ENCODE measurements around the gene MGLL. TPM values are rescaled to one million over a fixed set of nuclear protein-coding genes. Genes with fewer than 3 reads are reported as not detected.

Gene MGLL
- polyA plus RNA-seq, 2 donors = 78.0 to 99.1 TPM

GRCh38 chr3:127805026-127805753, 17.1 kb downstream of the MGLL start:
- 84 to 85% methylated on average over 10 of the region's 10 CpGs for WGBS, 2 donors
- peaks cover 0 to 3% of the 10 kb centered on the region in 2 donors for H3K4me1 ChIP-seq (ENCODE audit: control insufficient read depth in 2 of 2, insufficient read depth in 2 of 2, low read length in 1 of 2)
- no peaks in the 10 kb centered on the region for H3K9me3 ChIP-seq (ENCODE audit: control insufficient read depth in 2 of 2, insufficient read depth in 1 of 2, low read depth in 1 of 2, low read length in 1 of 2)
- no peak overlapping the region for H3K27ac ChIP-seq (ENCODE audit: low read depth in 2 of 2, low read length in 1 of 2)
- H3K27me3 ChIP-seq (ENCODE audit: control insufficient read depth in 1 of 2, insufficient read depth in 2 of 2, low read length in 2 of 2) = no peaks in the 10 kb centered on the region
- H3K4me3 ChIP-seq (ENCODE audit: low read depth in 1 of 2, low read length in 2 of 2) = no peak overlapping the region
- peaks cover 5 to 6% of the 10 kb centered on the region in 2 donors for H3K36me3 ChIP-seq (ENCODE audit: control insufficient read depth in 2 of 2, insufficient read depth in 2 of 2, low read length in 1 of 2)

GRCh38 chr3:127804141-127804540, 18.2 kb downstream of the MGLL start:
- no peaks in the 10 kb centered on the region for H3K27me3 ChIP-seq (ENCODE audit: control insufficient read depth in 1 of 2, insufficient read depth in 2 of 2, low read length in 2 of 2)
- peaks cover 5 to 6% of the 10 kb centered on the region in 2 donors for H3K36me3 ChIP-seq (ENCODE audit: control insufficient read depth in 2 of 2, insufficient read depth in 2 of 2, low read length in 1 of 2)
- no peaks in the 10 kb centered on the region for H3K9me3 ChIP-seq (ENCODE audit: control insufficient read depth in 2 of 2, insufficient read depth in 1 of 2, low read depth in 1 of 2, low read length in 1 of 2)
- peaks cover 0 to 5% of the 10 kb centered on the region in 2 donors for H3K4me1 ChIP-seq (ENCODE audit: control insufficient read depth in 2 of 2, insufficient read depth in 2 of 2, low read length in 1 of 2)
- no peak overlapping the region for H3K4me3 ChIP-seq (ENCODE audit: low read depth in 1 of 2, low read length in 2 of 2)
- H3K27ac ChIP-seq (ENCODE audit: low read depth in 2 of 2, low read length in 1 of 2) = no peak overlapping the region
- 93% methylated on average over 9 of the region's 9 CpGs for WGBS, 2 donors

- Histone ChIP-seq H3K4me1 (ENCODE audit: control insufficient read depth in 2 of 2, insufficient read depth in 2 of 2, low read length in 1 of 2) (peaks cover 0 to 5% of the 10 kb centered on the region in 2 donors), H3K9me3 (ENCODE audit: control insufficient read depth in 2 of 2, insufficient read depth in 1 of 2, low read depth in 1 of 2, low read length in 1 of 2) (no peaks in the 10 kb centered on the region), H3K27ac (ENCODE audit: low read depth in 2 of 2, low read length in 1 of 2) (no peak overlapping the region), H3K27me3 (ENCODE audit: control insufficient read depth in 1 of 2, insufficient read depth in 2 of 2, low read length in 2 of 2) (no peaks in the 10 kb centered on the region), H3K36me3 (ENCODE audit: control insufficient read depth in 2 of 2, insufficient read depth in 2 of 2, low read length in 1 of 2) (peaks cover 1 to 2% of the 10 kb centered on the region in 2 donors), H3K4me3 (ENCODE audit: low read depth in 1 of 2, low read length in 2 of 2) (no peak overlapping the region)
- 46 to 61% methylated on average over 4 of the region's 4 CpGs for WGBS, 2 donors
These were observed 18.7 kb downstream of the MGLL start for GRCh38 chr3:127803619-127804018.

GRCh38 chr3:127802606-127803005, 19.7 kb downstream of the MGLL start:
- H3K4me1 ChIP-seq (ENCODE audit: control insufficient read depth in 2 of 2, insufficient read depth in 2 of 2, low read length in 1 of 2) = peaks cover 0 to 5% of the 10 kb centered on the region in 2 donors
- peaks cover 2 to 3% of the 10 kb centered on the region in 2 donors for H3K36me3 ChIP-seq (ENCODE audit: control insufficient read depth in 2 of 2, insufficient read depth in 2 of 2, low read length in 1 of 2)
- WGBS, 2 donors = 85 to 86% methylated on average over 6 of the region's 6 CpGs
- no peak overlapping the region for H3K27ac ChIP-seq (ENCODE audit: low read depth in 2 of 2, low read length in 1 of 2)
- H3K9me3 ChIP-seq (ENCODE audit: control insufficient read depth in 2 of 2, insufficient read depth in 1 of 2, low read depth in 1 of 2, low read length in 1 of 2) = no peaks in the 10 kb centered on the region
- no peaks in the 10 kb centered on the region for H3K27me3 ChIP-seq (ENCODE audit: control insufficient read depth in 1 of 2, insufficient read depth in 2 of 2, low read length in 2 of 2)
- no peak overlapping the region for H3K4me3 ChIP-seq (ENCODE audit: low read depth in 1 of 2, low read length in 2 of 2)

- Histone ChIP-seq H3K4me1 (ENCODE audit: control insufficient read depth in 2 of 2, insufficient read depth in 2 of 2, low read length in 1 of 2) (peaks cover 0 to 5% of the 10 kb centered on the region in 2 donors), H3K27ac (ENCODE audit: low read depth in 2 of 2, low read length in 1 of 2) (peak overlapping the region in 1 of 2 donors; percentile 42), H3K27me3 (ENCODE audit: control insufficient read depth in 1 of 2, insufficient read depth in 2 of 2, low read length in 2 of 2) (no peaks in the 10 kb centered on the region), H3K36me3 (ENCODE audit: control insufficient read depth in 2 of 2, insufficient read depth in 2 of 2, low read length in 1 of 2) (peaks cover 2 to 3% of the 10 kb centered on the region in 2 donors), H3K4me3 (ENCODE audit: low read depth in 1 of 2, low read length in 2 of 2) (no peak overlapping the region), H3K9me3 (ENCODE audit: control insufficient read depth in 2 of 2, insufficient read depth in 1 of 2, low read depth in 1 of 2, low read length in 1 of 2) (no peaks in the 10 kb centered on the region)
- WGBS, 2 donors = 93 to 97% methylated on average over 3 of the region's 3 CpGs
These were observed 20.5 kb downstream of the MGLL start for GRCh38 chr3:127801731-127802313.

GRCh38 chr3:127800508-127800907, 21.8 kb downstream of the MGLL start:
- WGBS, 2 donors = 71 to 74% methylated on average over 2 of the region's 2 CpGs
- Histone ChIP-seq H3K36me3 (ENCODE audit: control insufficient read depth in 2 of 2, insufficient read depth in 2 of 2, low read length in 1 of 2) (peaks cover 2 to 5% of the 10 kb centered on the region in 2 donors), H3K9me3 (ENCODE audit: control insufficient read depth in 2 of 2, insufficient read depth in 1 of 2, low read depth in 1 of 2, low read length in 1 of 2) (no peaks in the 10 kb centered on the region), H3K4me1 (ENCODE audit: control insufficient read depth in 2 of 2, insufficient read depth in 2 of 2, low read length in 1 of 2) (peaks cover 0 to 5% of the 10 kb centered on the region in 2 donors), H3K27ac (ENCODE audit: low read depth in 2 of 2, low read length in 1 of 2) (peak overlapping the region in 1 of 2 donors; percentile 79), H3K4me3 (ENCODE audit: low read depth in 1 of 2, low read length in 2 of 2) (no peak overlapping the region), H3K27me3 (ENCODE audit: control insufficient read depth in 1 of 2, insufficient read depth in 2 of 2, low read length in 2 of 2) (no peaks in the 10 kb centered on the region)

- Histone ChIP-seq H3K36me3 (ENCODE audit: control insufficient read depth in 2 of 2, insufficient read depth in 2 of 2, low read length in 1 of 2) (peaks cover 2 to 5% of the 10 kb centered on the region in 2 donors), H3K27ac (ENCODE audit: low read depth in 2 of 2, low read length in 1 of 2) (peak overlapping the region; percentile 29 to 79)
These were observed 22.7 kb downstream of the MGLL start for GRCh38 chr3:127799476-127800222.

GRCh38 chr3:127798716-127799115, 23.6 kb downstream of the MGLL start:
- H3K27me3 ChIP-seq (ENCODE audit: control insufficient read depth in 1 of 2, insufficient read depth in 2 of 2, low read length in 2 of 2) = no peaks in the 10 kb centered on the region
- 82 to 86% methylated on average over 4 of the region's 4 CpGs for WGBS, 2 donors
- no peak overlapping the region for H3K4me3 ChIP-seq (ENCODE audit: low read depth in 1 of 2, low read length in 2 of 2)
- H3K4me1 ChIP-seq (ENCODE audit: control insufficient read depth in 2 of 2, insufficient read depth in 2 of 2, low read length in 1 of 2) = peaks cover 0 to 2% of the 10 kb centered on the region in 2 donors
- H3K27ac ChIP-seq (ENCODE audit: low read depth in 2 of 2, low read length in 1 of 2) = peak overlapping the region in 1 of 2 donors; percentile 53
- peaks cover 2 to 5% of the 10 kb centered on the region in 2 donors for H3K36me3 ChIP-seq (ENCODE audit: control insufficient read depth in 2 of 2, insufficient read depth in 2 of 2, low read length in 1 of 2)
- no peaks in the 10 kb centered on the region for H3K9me3 ChIP-seq (ENCODE audit: control insufficient read depth in 2 of 2, insufficient read depth in 1 of 2, low read depth in 1 of 2, low read length in 1 of 2)

More at GRCh38 chr3:127799476-127800222, 22.7 kb downstream of the MGLL start:
- no peaks in the 10 kb centered on the region for H3K9me3 ChIP-seq (ENCODE audit: control insufficient read depth in 2 of 2, insufficient read depth in 1 of 2, low read depth in 1 of 2, low read length in 1 of 2)
- WGBS, 2 donors = 54 to 72% methylated on average over 6 of the region's 6 CpGs
- no peak overlapping the region for H3K4me3 ChIP-seq (ENCODE audit: low read depth in 1 of 2, low read length in 2 of 2)
- peaks cover 0 to 5% of the 10 kb centered on the region in 2 donors for H3K4me1 ChIP-seq (ENCODE audit: control insufficient read depth in 2 of 2, insufficient read depth in 2 of 2, low read length in 1 of 2)
- no peaks in the 10 kb centered on the region for H3K27me3 ChIP-seq (ENCODE audit: control insufficient read depth in 1 of 2, insufficient read depth in 2 of 2, low read length in 2 of 2)

GRCh38 chr3:127796831-127797150, 25.5 kb downstream of the MGLL start:
- no peak overlapping the region for H3K27ac ChIP-seq (ENCODE audit: low read depth in 2 of 2, low read length in 1 of 2)
- H3K9me3 ChIP-seq (ENCODE audit: control insufficient read depth in 2 of 2, insufficient read depth in 1 of 2, low read depth in 1 of 2, low read length in 1 of 2) = no peaks in the 10 kb centered on the region
- 76% methylated on average over 8 of the region's 8 CpGs for WGBS, 2 donors
- H3K4me3 ChIP-seq (ENCODE audit: low read depth in 1 of 2, low read length in 2 of 2) = no peak overlapping the region
- no peaks in the 10 kb centered on the region for H3K27me3 ChIP-seq (ENCODE audit: control insufficient read depth in 1 of 2, insufficient read depth in 2 of 2, low read length in 2 of 2)
- H3K36me3 ChIP-seq (ENCODE audit: control insufficient read depth in 2 of 2, insufficient read depth in 2 of 2, low read length in 1 of 2) = peaks cover 2 to 5% of the 10 kb centered on the region in 2 donors
- H3K4me1 ChIP-seq (ENCODE audit: control insufficient read depth in 2 of 2, insufficient read depth in 2 of 2, low read length in 1 of 2) = peaks cover 0 to 2% of the 10 kb centered on the region in 2 donors

Measured in esophagus (tissue), 2 donors.